Right atrium auricular region (tissue), 2 donors: ENCODE results near the gene C6orf89. TPM values are rescaled to one million over a fixed set of nuclear protein-coding genes. Genes with fewer than 3 reads are reported as not detected.
A peak's percentile ranks its signal among the peaks of the same experiment; 100 is the strongest.
"Not testable (repeated sequence)": the region's sequence is repeated elsewhere in the genome, so short reads cannot be mapped to it uniquely, and the experiment has no call there.

Source experiments
- DNase-seq: peaks from one replicate; pipeline ENCODE4 v3.0.0-alpha.2; 2019; ENCODE audit warnings: low spot score
- H3K27ac ChIP-seq, 2 donors: fragments of 200-600 bp; sonication (generic); 1 replicate in 1 of 2; 2 replicates in 1 of 2; pipeline ENCODE4 v1.5.1; 2016 to 2019
- H3K27me3 ChIP-seq, 2 donors: fragments of 200-600 bp; sonication (generic); one replicate each; pipeline versions ENCODE4 v1.5.1 to v1.6.0; 2017 to 2019
- H3K36me3 ChIP-seq: fragments of 200-600 bp; sonication (generic); one replicate; pipeline ENCODE4 v1.5.1; 2016
- H3K4me1 ChIP-seq, 2 donors: fragments of 200-600 bp; sonication (generic); one replicate each; pipeline versions ENCODE4 v1.5.1 to v1.6.0; 2017 to 2019
- H3K4me3 ChIP-seq, 2 donors: fragments of 200-600 bp; sonication (generic); 1 replicate in 1 of 2; 2 replicates in 1 of 2; pipeline ENCODE4 v1.5.1; 2017 to 2019; ENCODE audit warnings: mild to moderate bottlenecking in 1 of 2, moderate library complexity in 1 of 2
- H3K9me3 ChIP-seq, 2 donors: fragments of 200-600 bp; sonication (generic); one replicate each; pipeline ENCODE4 v1.5.1; 2019
- CTCF ChIP-seq, 2 donors: fragments of 200-600 bp; sonication (generic); IDR thresholded peaks; one replicate each; pipeline ENCODE4 v1.5.1; 2019; ENCODE audit warnings: antibody characterized with exemption in 2 of 2
- total RNA-seq, 2 donors: library from RNA; depleted of rRNA; stranded (reverse); fragments of >200 nt; gene quantifications; one replicate each; pipeline ENCODE4 v1.1.0, GENCODE V29; 2016

C6orf89 gene
- total RNA-seq, 2 donors from 2014 or later = 55.0 to 59.5 TPM

DNA sequence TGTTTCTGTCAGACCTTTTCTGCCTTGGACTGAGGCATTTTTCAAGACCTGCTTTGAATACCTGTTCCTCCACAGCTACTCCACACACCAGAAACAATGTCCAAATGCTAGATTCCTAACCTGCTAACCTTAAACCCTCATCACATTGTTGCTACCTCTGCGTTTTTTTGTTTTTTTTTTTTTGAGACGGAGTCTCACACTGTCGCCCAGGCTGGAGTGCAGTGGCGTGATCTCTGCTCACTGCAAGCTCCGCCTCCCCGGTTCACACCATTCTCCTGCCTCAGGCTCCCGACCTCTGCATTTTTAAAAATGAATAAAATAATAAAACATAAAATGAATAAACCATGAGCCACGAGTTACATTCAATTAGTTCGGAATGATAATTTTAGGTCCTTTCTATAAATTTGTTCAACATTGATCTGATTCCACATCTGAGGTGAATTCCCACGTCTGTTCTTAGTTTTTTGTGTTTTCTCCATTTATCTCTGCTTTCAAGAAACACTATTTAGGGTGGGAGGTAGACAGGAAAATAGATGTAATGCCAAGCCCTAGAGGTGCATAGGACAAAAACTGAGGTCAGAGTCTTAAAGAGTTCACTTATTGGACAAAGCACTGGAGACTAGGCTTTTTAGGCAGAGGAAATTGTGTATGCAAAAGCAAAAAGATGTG is 1.3 kb downstream of the C6orf89 start:
- no peak for DNase-seq
- TF ChIP-seq CTCF (IDR thresholded peaks at IDR 0.05) = no peak
- peak overlapping the region in 1 of 2 donors; percentile 87 for H3K27ac ChIP-seq
- no peaks in the 10 kb centered on the region for H3K27me3 ChIP-seq
- no peaks in the 10 kb centered on the region for H3K9me3 ChIP-seq
- no peak overlapping the region for H3K4me3 ChIP-seq
- no peaks in the 10 kb centered on the region for H3K36me3 ChIP-seq
- peaks cover 0 to 28% of the 10 kb centered on the region in 2 donors for H3K4me1 ChIP-seq

GRCh38 chr6:36888115-36888643 is 2.4 kb downstream of the C6orf89 start:
- Histone ChIP-seq H3K27ac (no peak overlapping the region), H3K36me3 (no peaks in the 10 kb centered on the region)

DNA sequence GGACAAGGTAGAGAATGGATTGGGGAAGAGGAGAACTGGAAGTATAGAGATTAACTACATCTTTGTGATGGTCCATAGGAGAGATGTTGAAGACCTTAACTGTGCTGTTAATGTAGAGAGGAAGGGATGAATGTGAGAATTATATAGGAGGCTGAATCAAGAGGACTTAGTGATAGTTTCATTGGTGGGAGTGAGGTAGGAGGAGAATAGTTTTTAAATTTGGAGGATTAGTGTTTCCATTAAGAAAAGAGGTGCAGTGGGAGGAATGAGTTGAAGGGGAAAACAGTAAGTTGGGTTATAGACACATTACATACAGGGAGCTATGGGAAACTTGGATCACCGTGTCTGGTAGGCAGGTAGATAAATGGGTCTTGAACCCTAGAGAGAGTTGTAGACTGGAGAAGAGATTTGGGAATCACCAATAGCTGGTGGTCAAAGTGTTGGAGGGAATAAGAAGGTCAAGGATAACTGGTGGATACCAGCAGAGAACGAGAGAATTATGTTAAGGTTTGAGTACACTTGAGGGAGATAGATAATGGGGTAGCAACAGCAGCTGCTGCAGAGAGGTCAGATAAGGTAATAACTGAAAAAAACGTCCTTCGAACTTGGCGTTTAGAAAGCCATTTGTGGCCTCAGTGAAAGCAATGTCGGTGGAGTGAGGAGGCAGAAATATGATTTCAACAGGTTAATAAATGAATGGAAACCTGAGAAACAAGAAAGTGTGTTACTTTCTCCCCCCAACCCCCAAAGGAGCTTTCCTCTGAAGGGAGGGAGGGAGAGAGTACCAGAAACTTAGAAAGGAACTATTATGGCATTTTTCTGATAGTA is 3.1 kb downstream of the C6orf89 start:
- Histone ChIP-seq H3K4me1 (peaks cover 0 to 28% of the 10 kb centered on the region in 2 donors), H3K36me3 (no peaks in the 10 kb centered on the region), H3K9me3 (no peaks in the 10 kb centered on the region), H3K27ac (peak overlapping the region in 1 of 2 donors; percentile 41), H3K27me3 (no peaks in the 10 kb centered on the region), H3K4me3 (no peak overlapping the region)
- no peak for TF ChIP-seq CTCF (IDR thresholded peaks at IDR 0.05)
- DNase-seq = no peak

More at GRCh38 chr6:36888115-36888643, 2.4 kb downstream of the C6orf89 start:
- H3K27me3 ChIP-seq = no peaks in the 10 kb centered on the region
- no peak for DNase-seq
- no peaks in the 10 kb centered on the region for H3K9me3 ChIP-seq
- no peak overlapping the region for H3K4me3 ChIP-seq
- no peak for TF ChIP-seq CTCF (IDR thresholded peaks at IDR 0.05)
- peaks cover 0 to 28% of the 10 kb centered on the region in 2 donors for H3K4me1 ChIP-seq

DNA sequence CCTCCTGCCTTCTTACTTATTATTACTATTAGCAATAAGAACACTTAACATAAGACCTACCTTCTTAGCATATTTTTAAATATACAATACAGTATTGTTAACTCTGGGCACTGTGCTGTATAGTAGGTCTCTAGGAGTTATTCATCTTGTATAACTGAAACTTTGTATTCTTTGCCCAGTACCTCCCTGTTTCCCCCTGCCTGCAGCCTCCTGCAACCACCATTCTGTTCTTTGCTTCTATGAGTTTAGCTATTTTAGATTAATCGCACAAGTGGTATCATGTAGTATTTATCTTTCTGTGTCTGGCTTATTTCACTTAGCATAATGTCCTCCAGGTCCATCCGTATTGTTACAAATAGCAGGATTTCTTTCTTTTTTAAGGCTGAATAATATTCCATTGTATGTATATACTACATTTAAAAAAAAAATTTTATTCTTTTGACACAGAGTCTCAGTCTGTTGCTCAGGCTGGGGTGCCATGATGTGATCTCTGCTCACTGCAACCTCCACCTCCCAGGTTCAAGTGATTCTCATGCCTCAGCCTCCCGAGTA is 4.4 kb downstream of the C6orf89 start:
- peaks cover 0 to 26% of the 10 kb centered on the region in 2 donors for H3K4me1 ChIP-seq
- H3K9me3 ChIP-seq = no peaks in the 10 kb centered on the region
- no peaks in the 10 kb centered on the region for H3K27me3 ChIP-seq
- H3K36me3 ChIP-seq = peaks cover 7% of the 10 kb centered on the region
- TF ChIP-seq CTCF (IDR thresholded peaks at IDR 0.05) = no peak
- no peak for DNase-seq
- no peak overlapping the region for H3K27ac ChIP-seq
- no peak overlapping the region for H3K4me3 ChIP-seq

DNA sequence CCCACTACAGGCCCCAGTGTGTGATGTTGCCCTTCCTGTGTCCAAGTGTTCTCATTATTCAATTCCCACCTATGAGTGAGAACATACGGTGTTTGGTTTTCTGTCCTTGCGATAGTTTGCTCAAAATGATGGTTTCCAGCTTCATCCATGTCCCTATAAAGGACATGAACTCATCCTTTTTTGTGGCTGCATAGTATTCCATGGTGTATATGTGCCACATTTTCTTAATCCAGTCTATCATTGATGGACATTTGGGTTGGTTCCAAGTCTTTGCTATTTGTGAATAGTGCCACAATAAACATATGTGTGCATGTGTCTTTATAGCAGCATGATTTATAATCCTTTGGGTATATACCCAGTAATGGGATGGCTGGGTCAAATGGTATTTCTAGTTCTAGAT is 5.4 kb downstream of the C6orf89 start:
- H3K9me3 ChIP-seq, H3K27me3 ChIP-seq, DNase-seq, H3K27ac ChIP-seq, H3K36me3 ChIP-seq, H3K4me3 ChIP-seq: not testable (repeated sequence)
- peaks cover 0 to 23% of the 10 kb centered on the region in 2 donors for H3K4me1 ChIP-seq
